Measurements from ENCODE around the gene TXNDC9.
"Not testable (repeated sequence)": the region's sequence is repeated elsewhere in the genome, so short reads cannot be mapped to it uniquely, and the experiment has no call there.

The TXNDC9 gene

GRCh38 chr2:99337113-99338028, 1.2 kb upstream of the TXNDC9 start, which contains the start of gene EIF5B:
EIF5B (plus strand) TSS chr2:99337389; CDS start chr2:99337555, 166 bp downstream.
- TF ChIP-seq ARNT (IDR thresholded peaks at IDR 0.05), result no peak
- TF ChIP-seq SUZ12 (IDR thresholded peaks at IDR 0.05), result no peak
- TF ChIP-seq ELF4 (IDR thresholded peaks at IDR 0.05), result no peak
- TF ChIP-seq SP1 (IDR thresholded peaks at IDR 0.05), result no peak
- TF ChIP-seq FOXA1 (IDR thresholded peaks at IDR 0.05), result no peak
- TF ChIP-seq ZNF384 (IDR thresholded peaks at IDR 0.05), result no peak
- TF ChIP-seq TARDBP (IDR thresholded peaks at IDR 0.05), result peak; percentile 83
- no peak for TF ChIP-seq BHLHE40 (IDR thresholded peaks at IDR 0.05; ENCODE audit: borderline replicate concordance)
- TF ChIP-seq L3MBTL2 (conservative IDR thresholded peaks at IDR 0.05), result peak; percentile 90
- TF ChIP-seq LEF1 (IDR thresholded peaks at IDR 0.05; ENCODE audit: borderline replicate concordance), result no peak
- no peak for TF ChIP-seq CTBP1 (IDR thresholded peaks at IDR 0.05; ENCODE audit: borderline replicate concordance)
- TF ChIP-seq, protein P1, sequence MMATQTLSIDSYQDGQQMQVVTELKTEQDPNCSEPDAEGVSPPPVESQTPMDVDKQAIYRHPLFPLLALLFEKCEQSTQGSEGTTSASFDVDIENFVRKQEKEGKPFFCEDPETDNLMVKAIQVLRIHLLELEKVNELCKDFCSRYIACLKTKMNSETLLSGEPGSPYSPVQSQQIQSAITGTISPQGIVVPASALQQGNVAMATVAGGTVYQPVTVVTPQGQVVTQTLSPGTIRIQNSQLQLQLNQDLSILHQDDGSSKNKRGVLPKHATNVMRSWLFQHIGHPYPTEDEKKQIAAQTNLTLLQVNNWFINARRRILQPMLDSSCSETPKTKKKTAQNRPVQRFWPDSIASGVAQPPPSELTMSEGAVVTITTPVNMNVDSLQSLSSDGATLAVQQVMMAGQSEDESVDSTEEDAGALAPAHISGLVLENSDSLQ (IDR thresholded peaks at IDR 0.05), result 0 out of 2 replicates have a peak, but pooled peaks have one; percentile 19
- no peak for TF ChIP-seq FOXK2 (IDR thresholded peaks at IDR 0.05)
- TF ChIP-seq NFRKB (IDR thresholded peaks at IDR 0.05), result no peak
- TF ChIP-seq HDGF (IDR thresholded peaks at IDR 0.05; ENCODE audit: borderline replicate concordance), result no peak
- no peak for TF ChIP-seq FOXM1 (IDR thresholded peaks at IDR 0.05; ENCODE audit: borderline replicate concordance)
- DNase-seq (ENCODE audit: extremely low spot score), result peak; percentile 89
- POLR2A ChIA-PET, result interaction anchor here (0.5 to 3.2 kb wide), 21 partner anchors 9 to 984 kb away, joined by 3 to 22 read pairs (median 4); partner anchors contain the start of genes LIPT1, MITD1, MRPL30 and REV1
- CTCF ChIA-PET, result interaction anchor here (0.5 to 1.4 kb wide), 8 partner anchors 13 to 731 kb away, joined by 3 to 5 read pairs (median 3); partner anchors contain the start of gene REV1

DNA sequence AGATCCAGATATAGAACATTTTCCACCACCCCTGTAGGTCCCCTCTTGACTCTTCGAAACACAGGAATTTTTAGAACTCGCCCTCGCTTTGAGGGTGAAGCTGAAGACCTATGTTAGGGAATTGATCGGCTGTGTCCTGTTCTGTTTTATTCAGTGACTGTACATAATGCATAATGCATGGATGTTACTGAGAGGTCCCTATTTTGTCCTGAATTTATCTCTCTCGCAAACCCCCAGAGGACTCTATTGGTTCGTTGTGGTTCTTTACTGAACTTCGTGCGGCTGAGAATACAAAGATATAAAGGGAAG, 625 bp upstream of the TXNDC9 start:
- CTCF ChIA-PET, result interaction anchor here (0.6 to 1.4 kb wide), 6 partner anchors 12 to 156 kb away, joined by 3 to 5 read pairs (median 4); partner anchors contain the start of gene REV1
- POLR2A ChIA-PET, result interaction anchor here (0.6 to 3.2 kb wide), 22 partner anchors 10 to 728 kb away, joined by 3 to 22 read pairs (median 4); partner anchors contain the start of genes LIPT1, MITD1, MRPL30 and REV1
- TF ChIP-seq TARDBP (IDR thresholded peaks at IDR 0.05) (no peak), FOXA1 (IDR thresholded peaks at IDR 0.05) (no peak), BHLHE40 (IDR thresholded peaks at IDR 0.05; ENCODE audit: borderline replicate concordance) (no peak), ZNF384 (IDR thresholded peaks at IDR 0.05) (no peak)
- DNase-seq (ENCODE audit: extremely low spot score), result no peak

GRCh38 chr2:99325384-99325783, 10.7 kb downstream of the TXNDC9 start:
- TF ChIP-seq CTBP1 (IDR thresholded peaks at IDR 0.05; ENCODE audit: borderline replicate concordance) (no peak), ARNT (IDR thresholded peaks at IDR 0.05) (no peak), SUZ12 (IDR thresholded peaks at IDR 0.05) (no peak), HDGF (IDR thresholded peaks at IDR 0.05; ENCODE audit: borderline replicate concordance) (no peak), ELF4 (IDR thresholded peaks at IDR 0.05) (no peak), FOXM1 (IDR thresholded peaks at IDR 0.05; ENCODE audit: borderline replicate concordance) (no peak), SP1 (IDR thresholded peaks at IDR 0.05) (no peak)
- TF ChIP-seq, protein P1 (IDR thresholded peaks at IDR 0.05), result no peak
- DNase-seq (ENCODE audit: extremely low spot score), result no peak
- CTCF ChIA-PET, result interaction anchor here (1.3 kb wide), 1 partner anchor 12 kb away, joined by 3 read pairs; the partner anchor contains the start of gene EIF5B
- POLR2A ChIA-PET, result interaction anchor here (4.7 kb wide), 1 partner anchor 11 kb away, joined by 22 read pairs; the partner anchor contains the start of genes EIF5B and TXNDC9

GRCh38 chr2:99317873-99318200, 18.3 kb downstream of the TXNDC9 start:
- POLR2A ChIA-PET; CTCF ChIA-PET; DNase-seq (ENCODE audit: extremely low spot score): not testable (repeated sequence)

DNA sequence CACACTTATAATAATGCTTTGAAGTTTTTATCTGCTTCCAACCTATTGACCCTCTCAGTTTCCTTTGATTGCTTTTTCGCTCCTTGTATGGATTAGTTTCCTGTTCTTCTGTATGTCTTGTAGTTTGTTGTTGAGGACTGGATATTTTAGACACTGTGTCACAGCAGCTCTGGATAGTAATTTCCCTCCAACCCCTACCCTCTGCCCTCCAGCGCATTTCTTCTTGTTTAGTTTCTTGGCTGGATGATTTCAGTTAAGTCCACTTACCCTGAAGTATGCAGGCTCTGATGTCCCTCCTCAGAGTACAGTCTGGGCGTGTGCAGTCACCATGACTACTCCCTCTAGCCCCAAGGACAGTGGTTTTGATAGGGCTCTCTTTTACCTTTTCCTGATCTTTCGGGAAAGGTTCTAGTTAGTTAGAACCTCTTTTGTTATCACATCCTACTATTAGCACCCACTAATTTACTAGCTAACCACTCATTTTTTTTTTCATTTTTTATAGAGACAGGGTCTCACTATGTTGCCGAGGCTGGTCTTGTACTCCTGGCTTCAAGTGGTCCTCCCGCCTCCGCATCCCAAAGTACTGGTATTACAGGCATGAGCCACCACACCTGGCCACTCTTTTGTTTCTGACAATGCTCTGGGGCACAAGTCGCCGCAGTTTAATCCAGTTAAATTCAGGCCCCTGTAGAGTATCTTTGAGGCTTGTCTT, 18.8 kb downstream of the TXNDC9 start:
- ChIA-PET CTCF (no interaction called here), POLR2A (no interaction called here)
- DNase-seq (ENCODE audit: extremely low spot score), result no peak
- TF ChIP-seq, protein P1 (IDR thresholded peaks at IDR 0.05), result no peak
- TF ChIP-seq FOXM1 (IDR thresholded peaks at IDR 0.05; ENCODE audit: borderline replicate concordance) (no peak), FOXA1 (IDR thresholded peaks at IDR 0.05) (no peak), ARNT (IDR thresholded peaks at IDR 0.05) (no peak), HDGF (IDR thresholded peaks at IDR 0.05; ENCODE audit: borderline replicate concordance) (no peak), BHLHE40 (IDR thresholded peaks at IDR 0.05; ENCODE audit: borderline replicate concordance) (no peak), TARDBP (IDR thresholded peaks at IDR 0.05) (no peak), LEF1 (IDR thresholded peaks at IDR 0.05; ENCODE audit: borderline replicate concordance) (no peak)

DNA sequence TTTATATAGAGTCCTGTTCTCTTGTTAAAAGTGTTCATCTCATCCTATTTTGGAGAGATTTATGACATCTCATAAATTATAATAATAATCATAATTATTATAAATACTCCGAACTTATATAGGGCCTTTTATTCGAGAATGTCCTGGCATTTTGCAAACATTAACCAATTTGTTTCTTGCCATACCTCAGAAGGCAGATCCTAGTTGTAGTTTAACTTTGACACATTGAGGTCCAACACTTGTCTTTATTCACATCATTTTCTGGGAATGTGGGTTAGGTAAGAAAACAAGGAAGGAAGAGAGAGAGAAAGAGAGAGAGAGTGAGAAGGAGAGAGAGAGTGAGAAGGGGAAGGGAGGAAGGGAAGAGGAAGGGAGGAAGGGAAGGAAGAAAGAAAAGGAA, 35.0 kb downstream of the TXNDC9 start, which contains the start of gene LYG1:
LYG1 (minus strand) TSS at position 101 of the 400 bp plus-strand sequence. CDS start 5,527 bp downstream, outside the sequence.
- DNase-seq (ENCODE audit: extremely low spot score); POLR2A ChIA-PET; CTCF ChIA-PET: not testable (repeated sequence)
